Right atrium auricular region (tissue), 2 donors: ENCODE measurements around the gene ARRDC2. TPM values are rescaled to one million over a fixed set of nuclear protein-coding genes. Genes with fewer than 3 reads are reported as not detected.

Experiments
- DNase-seq: peaks from one replicate; pipeline ENCODE4 v3.0.0-alpha.2; 2019; ENCODE audit warnings: low spot score
- H3K27ac ChIP-seq, 2 donors: fragments of 200-600 bp; sonication (generic); 1 replicate in 1 of 2; 2 replicates in 1 of 2; pipeline ENCODE4 v1.5.1; 2016 to 2019
- H3K27me3 ChIP-seq, 2 donors: fragments of 200-600 bp; sonication (generic); one replicate each; pipeline versions ENCODE4 v1.5.1 to v1.6.0; 2017 to 2019
- H3K36me3 ChIP-seq: fragments of 200-600 bp; sonication (generic); one replicate; pipeline ENCODE4 v1.5.1; 2016
- H3K4me1 ChIP-seq, 2 donors: fragments of 200-600 bp; sonication (generic); one replicate each; pipeline versions ENCODE4 v1.5.1 to v1.6.0; 2017 to 2019
- H3K4me3 ChIP-seq, 2 donors: fragments of 200-600 bp; sonication (generic); 1 replicate in 1 of 2; 2 replicates in 1 of 2; pipeline ENCODE4 v1.5.1; 2017 to 2019; ENCODE audit warnings: mild to moderate bottlenecking in 1 of 2, moderate library complexity in 1 of 2
- H3K9me3 ChIP-seq, 2 donors: fragments of 200-600 bp; sonication (generic); one replicate each; pipeline ENCODE4 v1.5.1; 2019
- total RNA-seq, 2 donors: library from RNA; depleted of rRNA; stranded (reverse); fragments of >200 nt; gene quantifications; one replicate each; pipeline ENCODE4 v1.1.0, GENCODE V29; 2016
- TF ChIP-seq, protein P1 (sequence below), 2 donors: fragments of 200-600 bp; sonication (generic); IDR thresholded peaks; one replicate each; pipeline ENCODE4 v1.5.1; 2019; ENCODE audit warnings: antibody characterized with exemption in 2 of 2

The ARRDC2 gene
- total RNA-seq, 2 donors from 2014 or later, result 26.7 to 42.4 TPM

- Histone ChIP-seq H3K36me3 (no peaks in the 10 kb centered on the region), H3K27ac (no peak overlapping the region), H3K4me1 (no peaks in the 10 kb centered on the region), H3K9me3 (no peaks in the 10 kb centered on the region), H3K27me3 (no peaks in the 10 kb centered on the region), H3K4me3 (no peak overlapping the region)
- TF ChIP-seq, protein P1, sequence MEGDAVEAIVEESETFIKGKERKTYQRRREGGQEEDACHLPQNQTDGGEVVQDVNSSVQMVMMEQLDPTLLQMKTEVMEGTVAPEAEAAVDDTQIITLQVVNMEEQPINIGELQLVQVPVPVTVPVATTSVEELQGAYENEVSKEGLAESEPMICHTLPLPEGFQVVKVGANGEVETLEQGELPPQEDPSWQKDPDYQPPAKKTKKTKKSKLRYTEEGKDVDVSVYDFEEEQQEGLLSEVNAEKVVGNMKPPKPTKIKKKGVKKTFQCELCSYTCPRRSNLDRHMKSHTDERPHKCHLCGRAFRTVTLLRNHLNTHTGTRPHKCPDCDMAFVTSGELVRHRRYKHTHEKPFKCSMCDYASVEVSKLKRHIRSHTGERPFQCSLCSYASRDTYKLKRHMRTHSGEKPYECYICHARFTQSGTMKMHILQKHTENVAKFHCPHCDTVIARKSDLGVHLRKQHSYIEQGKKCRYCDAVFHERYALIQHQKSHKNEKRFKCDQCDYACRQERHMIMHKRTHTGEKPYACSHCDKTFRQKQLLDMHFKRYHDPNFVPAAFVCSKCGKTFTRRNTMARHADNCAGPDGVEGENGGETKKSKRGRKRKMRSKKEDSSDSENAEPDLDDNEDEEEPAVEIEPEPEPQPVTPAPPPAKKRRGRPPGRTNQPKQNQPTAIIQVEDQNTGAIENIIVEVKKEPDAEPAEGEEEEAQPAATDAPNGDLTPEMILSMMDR (IDR thresholded peaks at IDR 0.05), result no peak
- no peak for DNase-seq
Observed at GRCh38 chr19:17974551-17974950, 33.4 kb upstream of the ARRDC2 start.

- no peak for DNase-seq
- H3K9me3 ChIP-seq, result no peaks in the 10 kb centered on the region
- no peaks in the 10 kb centered on the region for H3K27me3 ChIP-seq
- H3K27ac ChIP-seq, result no peak overlapping the region
- H3K4me3 ChIP-seq, result no peak overlapping the region
- H3K4me1 ChIP-seq, result no peaks in the 10 kb centered on the region
- H3K36me3 ChIP-seq, result no peaks in the 10 kb centered on the region
- TF ChIP-seq, protein P1 (IDR thresholded peaks at IDR 0.05), result no peak
Observed at GRCh38 chr19:17975032-17975431, 32.9 kb upstream of the ARRDC2 start.

- no peak overlapping the region for H3K4me3 ChIP-seq
- H3K36me3 ChIP-seq, result no peaks in the 10 kb centered on the region
- TF ChIP-seq, protein P1 (IDR thresholded peaks at IDR 0.05), result no peak
- no peaks in the 10 kb centered on the region for H3K4me1 ChIP-seq
- no peaks in the 10 kb centered on the region for H3K9me3 ChIP-seq
- H3K27ac ChIP-seq, result no peak overlapping the region
- no peak for DNase-seq
- H3K27me3 ChIP-seq, result no peaks in the 10 kb centered on the region
Observed at GRCh38 chr19:17977021-17977420, 30.9 kb upstream of the ARRDC2 start.

DNA sequence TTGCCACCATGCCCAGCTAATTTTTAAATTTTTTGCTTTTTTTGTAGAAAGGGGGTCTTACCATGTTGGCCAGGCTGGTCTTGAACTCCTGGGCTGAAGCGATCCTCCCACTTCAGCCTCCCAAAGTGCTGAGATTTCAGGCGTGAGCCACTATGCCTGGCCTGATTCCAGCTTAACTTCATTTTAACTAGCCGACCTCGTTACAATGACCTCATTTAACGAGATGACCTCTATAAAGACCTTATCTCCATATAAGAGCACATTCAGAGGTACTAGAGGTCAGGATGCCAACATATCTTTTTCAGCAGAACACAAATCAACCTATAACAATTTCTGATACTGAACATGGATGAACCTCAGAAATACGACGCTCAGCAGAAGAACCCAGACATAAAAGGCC is 30.5 kb upstream of the ARRDC2 start:
- H3K4me3 ChIP-seq, result no peak overlapping the region
- TF ChIP-seq, protein P1 (IDR thresholded peaks at IDR 0.05), result no peak
- no peak overlapping the region for H3K27ac ChIP-seq
- no peaks in the 10 kb centered on the region for H3K4me1 ChIP-seq
- DNase-seq, result no peak
- H3K9me3 ChIP-seq, result no peaks in the 10 kb centered on the region
- no peaks in the 10 kb centered on the region for H3K36me3 ChIP-seq
- no peaks in the 10 kb centered on the region for H3K27me3 ChIP-seq

DNA sequence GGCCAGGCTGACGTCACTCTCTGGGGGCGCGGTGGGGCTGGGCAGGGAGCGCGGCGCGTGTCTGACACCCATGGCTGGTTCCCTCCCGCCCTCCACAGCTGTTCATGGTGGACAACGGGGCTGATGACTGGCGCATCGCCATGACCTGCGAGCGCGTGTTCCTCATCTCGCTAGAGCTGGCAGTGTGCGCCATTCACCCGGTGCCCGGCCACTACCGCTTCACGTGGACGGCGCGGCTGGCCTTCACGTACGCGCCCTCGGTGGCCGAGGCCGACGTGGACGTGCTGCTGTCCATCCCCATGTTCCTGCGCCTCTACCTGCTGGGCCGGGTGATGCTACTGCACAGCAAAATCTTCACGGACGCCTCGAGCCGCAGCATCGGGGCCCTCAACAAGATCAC is 26.4 kb upstream of the ARRDC2 start:
- Histone ChIP-seq H3K27me3 (no peaks in the 10 kb centered on the region), H3K4me3 (no peak overlapping the region), H3K36me3 (no peaks in the 10 kb centered on the region), H3K27ac (no peak overlapping the region), H3K4me1 (no peaks in the 10 kb centered on the region), H3K9me3 (no peaks in the 10 kb centered on the region)
- TF ChIP-seq, protein P1 (IDR thresholded peaks at IDR 0.05), result no peak
- DNase-seq, result no peak

DNA sequence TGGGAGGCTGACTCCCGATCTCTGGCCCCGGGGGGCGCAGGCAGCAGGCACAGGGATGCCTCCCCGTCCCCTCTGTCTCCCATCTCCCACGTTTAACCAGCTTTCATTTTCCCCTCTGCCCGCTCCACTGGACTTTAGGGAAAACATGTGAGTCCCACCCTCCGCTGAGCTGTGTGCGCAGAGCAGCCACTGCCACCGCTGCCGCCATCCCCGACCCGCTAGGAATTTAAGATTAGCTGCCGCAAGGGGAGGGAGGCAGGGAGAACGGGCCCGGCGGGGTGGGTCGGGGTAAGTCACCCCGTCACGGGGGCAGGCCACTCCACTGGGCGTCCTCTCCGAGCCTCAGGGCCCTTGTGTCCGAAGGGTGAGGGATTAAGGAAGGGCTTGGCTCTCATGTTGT is 25.5 kb upstream of the ARRDC2 start:
- H3K27me3 ChIP-seq, result no peaks in the 10 kb centered on the region
- no peaks in the 10 kb centered on the region for H3K9me3 ChIP-seq
- no peaks in the 10 kb centered on the region for H3K36me3 ChIP-seq
- H3K27ac ChIP-seq, result no peak overlapping the region
- H3K4me1 ChIP-seq, result no peaks in the 10 kb centered on the region
- no peak for DNase-seq
- TF ChIP-seq, protein P1 (IDR thresholded peaks at IDR 0.05), result no peak
- no peak overlapping the region for H3K4me3 ChIP-seq
